IMR-90 (cell line): Measurements from ENCODE around the gene THSD1. TPM values are rescaled to one million over a fixed set of nuclear protein-coding genes. Genes with fewer than 3 reads are reported as not detected.

Experiments
- ATAC-seq: fragments of 200-7000 bp; cut with Tn5 transposase; 2 replicates; pipeline ENCODE4 v1.9.1; 2020; ENCODE audit warnings: low read depth, mild to moderate bottlenecking, moderate library complexity
- BruUV-seq: library from RNA; stranded (reverse); fragments of 400-500 nt; replicated peaks from 2 replicates; lab custom pipeline; 2021; lab: Mats Ljungman, UMichigan
- CTCF ChIA-PET: fragments of 300-600 bp; formaldehyde crosslinking; extraction: SDS; loops from one replicate; lab custom pipeline; 2021; ENCODE audit warnings: antibody characterized with exemption; lab: Yijun Ruan, JAX
- POLR2A ChIA-PET: fragments of 300-600 bp; sonication (Branson Sonifier 250); formaldehyde crosslinking; loops from one replicate; lab custom pipeline; 2022; ENCODE audit warnings: antibody characterized with exemption; ENCODE audit not compliant: unreplicated experiment; lab: Charles Lee
- DNase-seq: peaks from one replicate; pipeline ENCODE4 v3.0.0; 2013
- H2AFZ ChIP-seq: replicated peaks from 2 replicates; pipeline ENCODE3; 2013; ENCODE audit warnings: low read length, mild to moderate bottlenecking; ENCODE audit not compliant: poor library complexity
- H2AK5ac ChIP-seq: 2 replicates; pipeline ENCODE4 v1.6.1; 2013; ENCODE audit warnings: low read depth, low read length, inconsistent platforms
- H2AK9ac ChIP-seq: replicated peaks from 2 replicates; pipeline ENCODE3; 2013; ENCODE audit warnings: mild to moderate bottlenecking, low read depth, low read length, moderate library complexity; ENCODE audit not compliant: poor library complexity
- H2BK120ac ChIP-seq: 2 replicates; pipeline ENCODE4 v1.6.1; 2013; ENCODE audit warnings: low read depth, low read length, inconsistent platforms
- H2BK15ac ChIP-seq: 3 replicates; pipeline ENCODE4 v1.6.1; 2013; ENCODE audit warnings: low read depth, low read length, inconsistent platforms
- H2BK20ac ChIP-seq: 2 replicates; pipeline ENCODE4 v1.6.1; 2013; ENCODE audit warnings: low read depth, mild to moderate bottlenecking, inconsistent platforms, low read length, moderate library complexity
- H2BK5ac ChIP-seq: 2 replicates; pipeline ENCODE4 v1.6.1; 2013; ENCODE audit warnings: mild to moderate bottlenecking, low read depth, low read length, inconsistent platforms; ENCODE audit not compliant: poor library complexity, severe bottlenecking
- H3K14ac ChIP-seq: replicated peaks from 2 replicates; pipeline ENCODE4 v1.6.1; 2013; ENCODE audit warnings: low read depth, low read length, inconsistent platforms
- H3K18ac ChIP-seq: 2 replicates; pipeline ENCODE4 v1.6.1; 2013; ENCODE audit warnings: low read depth, low read length, control low read depth
- H3K23ac ChIP-seq: 2 replicates; pipeline ENCODE4 v1.6.1; 2013; ENCODE audit warnings: low read depth, low read length, inconsistent platforms
- H3K27ac ChIP-seq: 2 replicates; pipeline ENCODE4 v1.5.1; 2013; ENCODE audit warnings: mild to moderate bottlenecking, control low read depth, low read length; ENCODE audit not compliant: insufficient read depth
- H3K27me3 ChIP-seq: 2 replicates; pipeline ENCODE4 v1.6.1; 2013; ENCODE audit warnings: low read length; ENCODE audit not compliant: control insufficient read depth, insufficient read depth
- H3K36me3 ChIP-seq: 2 replicates; pipeline ENCODE4 v1.6.1; 2013; ENCODE audit warnings: low read length, mixed read lengths; ENCODE audit not compliant: control insufficient read depth, insufficient read depth
- H3K4ac ChIP-seq: 2 replicates; pipeline ENCODE4 v1.6.1; 2013; ENCODE audit warnings: low read depth, low read length, inconsistent platforms
- H3K4me1 ChIP-seq: 2 replicates; pipeline ENCODE4 v1.6.1; 2013; ENCODE audit warnings: low read length, mixed read lengths; ENCODE audit not compliant: control insufficient read depth, insufficient read depth
- H3K4me2 ChIP-seq: 2 replicates; pipeline ENCODE4 v1.6.1; 2013; ENCODE audit warnings: low read depth, mild to moderate bottlenecking, control low read depth, low read length, moderate library complexity
- H3K4me3 ChIP-seq: 2 replicates; pipeline ENCODE4 v1.5.1; 2013; ENCODE audit warnings: low read depth, mild to moderate bottlenecking, control low read depth, low read length, moderate library complexity; ENCODE audit not compliant: insufficient read depth
- H3K56ac ChIP-seq: 2 replicates; pipeline ENCODE4 v1.6.1; 2013; ENCODE audit warnings: low read length, inconsistent platforms; ENCODE audit not compliant: insufficient read depth; ENCODE audit errors: extremely low read depth
- H3K79me1 ChIP-seq, 2 experiments: 2 replicates each; pipeline ENCODE4 v1.6.1; 2013; ENCODE audit warnings: low read length in 2 of 2, inconsistent platforms in 1 of 2, low read depth in 1 of 2
- H3K9ac ChIP-seq: 2 replicates; pipeline ENCODE4 v1.6.1; 2013; ENCODE audit warnings: low read depth, low read length, control low read depth
- H3K9me1 ChIP-seq: 2 replicates; pipeline ENCODE4 v1.6.1; 2013; ENCODE audit warnings: low read length, inconsistent platforms; ENCODE audit not compliant: insufficient read depth
- H3K9me3 ChIP-seq: 2 replicates; pipeline ENCODE4 v1.6.1; 2013; ENCODE audit warnings: low read length; ENCODE audit not compliant: control insufficient read depth, insufficient read depth
- H4K20me1 ChIP-seq: 2 replicates; pipeline ENCODE4 v1.6.1; 2013; ENCODE audit warnings: low read length, inconsistent platforms; ENCODE audit not compliant: insufficient read depth
- H4K5ac ChIP-seq: 2 replicates; pipeline ENCODE4 v1.6.1; 2013; ENCODE audit warnings: mild to moderate bottlenecking, low read depth, low read length, control low read depth
- H4K8ac ChIP-seq, 2 experiments: 2 replicates each; pipeline ENCODE4 v1.6.1; 2013; ENCODE audit warnings: low read depth in 2 of 2, low read length in 2 of 2, control low read depth in 1 of 2, inconsistent platforms in 1 of 2
- H4K91ac ChIP-seq: 2 replicates; pipeline ENCODE4 v1.6.1; 2013; ENCODE audit warnings: low read depth, low read length, inconsistent platforms; ENCODE audit not compliant: insufficient read depth
- BHLHE40 ChIP-seq: fragments of 150-350 bp; IDR thresholded peaks from 2 replicates; pipeline ENCODE4 v1.6.1; 2016; ENCODE audit warnings: mild to moderate bottlenecking, low read depth, low read length
- CEBPB ChIP-seq: IDR thresholded peaks from 2 replicates; pipeline ENCODE4 v1.6.1; 2012; ENCODE audit warnings: low read depth, low read length, improper control_type of control experiment
- CHD1 ChIP-seq: IDR thresholded peaks from 2 replicates; pipeline ENCODE4 v1.6.1; 2012; ENCODE audit warnings: low read depth, low read length, improper control_type of control experiment
- CTCF ChIP-seq: conservative IDR thresholded peaks from 2 replicates; pipeline ENCODE4 v1.5.1; 2012; ENCODE audit warnings: mild to moderate bottlenecking, low read depth, low read length, improper control_type of control experiment
- ELK1 ChIP-seq: fragments of 150-350 bp; IDR thresholded peaks from 2 replicates; pipeline ENCODE4 v1.6.1; 2016; ENCODE audit warnings: low read depth, mild to moderate bottlenecking, low read length, moderate library complexity, borderline replicate concordance
- FOS ChIP-seq: fragments of 150-350 bp; IDR thresholded peaks from 2 replicates; pipeline ENCODE4 v1.6.1; 2016; ENCODE audit warnings: low read depth, low read length
- MAFK ChIP-seq: IDR thresholded peaks from 2 replicates; pipeline ENCODE4 v1.6.1; 2012; ENCODE audit warnings: low read depth, low read length, improper control_type of control experiment
- MXI1 ChIP-seq: IDR thresholded peaks from 2 replicates; pipeline ENCODE4 v1.6.1; 2012; ENCODE audit warnings: low read depth, mild to moderate bottlenecking, low read length, moderate library complexity, borderline replicate concordance
- NFE2L2 ChIP-seq: fragments of 150-350 bp; IDR thresholded peaks from 2 replicates; pipeline ENCODE4 v1.6.1; 2016; ENCODE audit warnings: low read depth, mild to moderate bottlenecking, low read length
- POLR2A ChIP-seq: IDR thresholded peaks from 2 replicates; pipeline ENCODE4 v1.6.1; 2012; ENCODE audit warnings: mild to moderate bottlenecking, low read depth, low read length
- RAD21 ChIP-seq: IDR thresholded peaks from 2 replicates; pipeline ENCODE4 v1.6.1; 2012; ENCODE audit warnings: low read length, improper control_type of control experiment
- RCOR1 ChIP-seq: IDR thresholded peaks from 2 replicates; pipeline ENCODE4 v1.6.1; 2012; ENCODE audit warnings: mild to moderate bottlenecking, low read length, improper control_type of control experiment; ENCODE audit not compliant: insufficient replicate concordance
- RFX5 ChIP-seq: IDR thresholded peaks from 2 replicates; pipeline ENCODE4 v1.8.0; 2012; ENCODE audit warnings: low read depth, mild to moderate bottlenecking, low read length, moderate library complexity
- SMC3 ChIP-seq: fragments of 150-350 bp; IDR thresholded peaks from 2 replicates; pipeline ENCODE4 v1.6.1; 2016; ENCODE audit warnings: low read depth, mild to moderate bottlenecking, antibody characterized with exemption, low read length, moderate library complexity
- USF2 ChIP-seq: fragments of 150-350 bp; IDR thresholded peaks from 2 replicates; pipeline ENCODE4 v1.6.1; 2017; ENCODE audit warnings: mild to moderate bottlenecking, antibody characterized with exemption, low read length, low read depth
- WGBS, 2 experiments: methylation state at CpG; one replicate each; pipeline versions ENCODE4 v1.1.5 to v1.1.7; 2013; ENCODE audit warnings: missing lambda C conversion rate in 2 of 2; ENCODE audit not compliant: insufficient read length in 1 of 2; ENCODE audit errors: extremely low coverage in 2 of 2; 5-methylcytosine and 5-hydroxymethylcytosine counted together
- dilution Hi-C: fragments of 300-500 bp; cut with HindIII; formaldehyde crosslinking; loops from one replicate; pipeline ENCODE4 v1.14.3; 2018; ENCODE audit warnings: low sequenced_read_pairs; ENCODE audit not compliant: unreplicated experiment
- in situ Hi-C: fragments of 300-500 bp; cut with MboI; formaldehyde crosslinking; loops from 3 replicates; pipeline ENCODE4 v1.14.3; 2019; ENCODE audit warnings: low sequenced_read_pairs, inconsistent platforms, mixed read lengths
- intact Hi-C: fragments of 100-400 bp; cut with micrococcal nuclease; formaldehyde crosslinking; loops from 2 replicates; pipeline ENCODE4 v1.10.0; 2022
- polyA plus RNA-seq, 3 experiments: library from polyadenylated mRNA; depleted of rRNA; stranded (reverse); fragments of >200 nt; gene quantifications; 2 replicates each; pipeline ENCODE4 v1.2.3, GENCODE V29; 2012; ENCODE audit warnings: low replicate concordance in 1 of 3
- total RNA-seq: library from RNA; depleted of rRNA; stranded (reverse); fragments of >200 nt; gene quantifications from 2 replicates; pipeline ENCODE4 v1.2.3, GENCODE V29; 2012

The THSD1 gene
- total and polyA plus RNA-seq, 2 of the 4 experiments (the other 2 are of a cell fraction): 12.1 to 19.0 TPM

GRCh38 chr13:52374389-52374788, 31.6 kb downstream of the THSD1 start:
- no peaks in the 10 kb centered on the region for H3K9me3 ChIP-seq
- dilution Hi-C loops: no loop called here
- in situ Hi-C loops: no loop called here
- no peak overlapping the region for H4K8ac ChIP-seq
- no peak overlapping the region for H2BK5ac ChIP-seq
- no peak overlapping the region for H3K4ac ChIP-seq
- no peak overlapping the region for H3K18ac ChIP-seq
- no peaks in the 10 kb centered on the region for H3K9me1 ChIP-seq
- no peak overlapping the region for H2BK20ac ChIP-seq
- H2AFZ ChIP-seq: no peak overlapping the region
- intact Hi-C loops: no loop called here
- H4K91ac ChIP-seq: no peak overlapping the region
- no peak overlapping the region for H4K5ac ChIP-seq
- no peak overlapping the region for H3K4me3 ChIP-seq
- CTCF ChIA-PET: interaction anchor here (0.6 kb wide), 1 partner anchor 24 kb away, joined by 6 read pairs; no protein-coding TSS in a partner anchor
- no peak overlapping the region for H3K56ac ChIP-seq
- DNase-seq: no peak
- H3K9ac ChIP-seq: no peak overlapping the region
- H3K79me1 ChIP-seq: no peaks in the 10 kb centered on the region
- ATAC-seq: no peak
- no CpG with 5 or more reads among the region's 4 CpGs for WGBS, 2 experiments
- no peak overlapping the region for H2BK15ac ChIP-seq
- no peak overlapping the region for H3K23ac ChIP-seq
- no peak overlapping the region for H3K14ac ChIP-seq
- no peaks in the 10 kb centered on the region for H3K36me3 ChIP-seq
- H3K4me1 ChIP-seq: peaks cover 5% of the 10 kb centered on the region
- no peak overlapping the region for H3K4me2 ChIP-seq
- H3K27ac ChIP-seq: no peak overlapping the region
- no peaks in the 10 kb centered on the region for H3K27me3 ChIP-seq
- no peak overlapping the region for H2BK120ac ChIP-seq
- no peak overlapping the region for H2AK5ac ChIP-seq
- no peak overlapping the region for H2AK9ac ChIP-seq
- H4K20me1 ChIP-seq: no peaks in the 10 kb centered on the region
- BruUV-seq: no TSS peak
- POLR2A ChIA-PET: no interaction called here
- no peak for TF ChIP-seq RAD21
- TF ChIP-seq CHD1: no peak
- no peak for TF ChIP-seq POLR2A
- no peak for TF ChIP-seq BHLHE40
- no peak for TF ChIP-seq RFX5
- no peak for TF ChIP-seq RCOR1
- no peak for TF ChIP-seq NFE2L2
- TF ChIP-seq FOS: no peak
- no peak for TF ChIP-seq CTCF
- TF ChIP-seq MXI1: no peak
- no peak for TF ChIP-seq CEBPB
- TF ChIP-seq SMC3: no peak
- TF ChIP-seq MAFK: no peak
- no peak for TF ChIP-seq USF2
- no peak for TF ChIP-seq ELK1
